Coronary artery (tissue), 2 donors: ENCODE results near the gene TRIM2.

Experiments used
- DNase-seq: peaks from one replicate; pipeline ENCODE4 v3.0.0-alpha.2; 2017; ENCODE audit warnings: low spot score
- H3K27ac ChIP-seq, 2 donors: fragments of 200-600 bp; sonication (generic); one replicate each; pipeline ENCODE4 v1.5.1; 2016 to 2019
- H3K4me3 ChIP-seq: fragments of 200-600 bp; sonication (generic); 2 replicates; pipeline ENCODE4 v1.5.1; 2016; ENCODE audit warnings: mild to moderate bottlenecking, moderate library complexity
- TF ChIP-seq, protein P1 (sequence below): fragments of 200-600 bp; sonication (generic); IDR thresholded peaks from one replicate; pipeline ENCODE4 v1.5.1; 2019; ENCODE audit warnings: antibody characterized with exemption

The TRIM2 gene

DNA sequence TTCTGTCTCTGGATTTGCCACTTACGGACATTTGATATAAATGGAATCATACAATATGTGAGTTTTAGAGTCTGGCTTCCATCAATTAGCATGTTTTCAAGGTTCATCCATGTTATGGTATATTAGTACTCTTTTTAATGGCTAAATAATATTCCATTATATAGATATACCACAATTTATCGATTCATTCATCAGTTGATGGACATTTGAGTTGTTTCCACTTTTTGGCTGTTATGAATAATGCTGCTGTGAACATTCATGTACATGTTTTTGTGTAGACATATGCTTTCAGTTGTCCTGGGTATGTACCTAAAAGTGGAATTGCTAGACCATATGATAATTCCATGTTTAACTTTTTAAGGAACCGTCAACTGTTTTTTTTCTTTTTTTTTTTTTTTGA, 79.0 kb downstream of the TRIM2 start:
- TF ChIP-seq, protein P1, sequence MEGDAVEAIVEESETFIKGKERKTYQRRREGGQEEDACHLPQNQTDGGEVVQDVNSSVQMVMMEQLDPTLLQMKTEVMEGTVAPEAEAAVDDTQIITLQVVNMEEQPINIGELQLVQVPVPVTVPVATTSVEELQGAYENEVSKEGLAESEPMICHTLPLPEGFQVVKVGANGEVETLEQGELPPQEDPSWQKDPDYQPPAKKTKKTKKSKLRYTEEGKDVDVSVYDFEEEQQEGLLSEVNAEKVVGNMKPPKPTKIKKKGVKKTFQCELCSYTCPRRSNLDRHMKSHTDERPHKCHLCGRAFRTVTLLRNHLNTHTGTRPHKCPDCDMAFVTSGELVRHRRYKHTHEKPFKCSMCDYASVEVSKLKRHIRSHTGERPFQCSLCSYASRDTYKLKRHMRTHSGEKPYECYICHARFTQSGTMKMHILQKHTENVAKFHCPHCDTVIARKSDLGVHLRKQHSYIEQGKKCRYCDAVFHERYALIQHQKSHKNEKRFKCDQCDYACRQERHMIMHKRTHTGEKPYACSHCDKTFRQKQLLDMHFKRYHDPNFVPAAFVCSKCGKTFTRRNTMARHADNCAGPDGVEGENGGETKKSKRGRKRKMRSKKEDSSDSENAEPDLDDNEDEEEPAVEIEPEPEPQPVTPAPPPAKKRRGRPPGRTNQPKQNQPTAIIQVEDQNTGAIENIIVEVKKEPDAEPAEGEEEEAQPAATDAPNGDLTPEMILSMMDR: no peak
- DNase-seq: no peak
- H3K27ac ChIP-seq: no peak overlapping the region
- no peak overlapping the region for H3K4me3 ChIP-seq

DNA sequence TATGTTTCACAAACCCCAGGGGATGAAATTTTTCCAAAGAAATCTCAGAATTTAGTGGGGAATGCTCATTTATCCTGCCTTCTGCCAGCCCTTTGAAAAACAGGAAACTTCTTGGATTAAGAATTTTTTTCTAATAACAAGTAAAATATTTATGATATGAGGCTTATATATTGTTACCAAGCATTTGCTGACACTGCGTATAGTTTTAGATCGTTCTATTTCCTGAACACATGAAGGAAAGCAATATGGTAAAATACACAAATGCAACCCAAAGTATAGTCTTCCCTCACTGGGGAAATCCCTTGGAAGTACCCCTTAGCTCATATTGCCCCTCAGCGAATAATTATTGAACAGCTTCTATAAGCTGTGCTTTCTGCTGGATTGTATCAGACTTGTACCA, 85.9 kb downstream of the TRIM2 start:
- DNase-seq: no peak
- Histone ChIP-seq H3K27ac (no peak overlapping the region), H3K4me3 (no peak overlapping the region)
- TF ChIP-seq, protein P1: no peak

DNA sequence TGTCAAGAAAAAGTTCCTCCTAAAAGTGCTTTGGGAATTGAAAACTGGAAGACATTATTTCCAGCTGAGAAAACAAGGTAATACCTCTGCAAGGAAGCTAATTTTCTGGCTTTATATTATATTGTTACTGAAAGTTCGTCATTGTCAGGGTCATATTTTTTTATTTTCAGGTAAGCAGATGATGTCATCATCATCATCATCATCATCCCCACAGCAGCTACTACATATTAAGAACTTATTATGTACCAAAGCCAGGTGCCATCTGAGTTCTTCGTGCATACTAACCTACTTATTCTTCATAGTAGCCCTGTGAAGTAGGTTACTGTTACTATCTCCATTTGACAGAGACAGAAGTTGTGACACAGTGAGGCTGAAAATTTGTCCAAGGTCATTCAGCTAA, 87.3 kb downstream of the TRIM2 start:
- H3K4me3 ChIP-seq: no peak overlapping the region
- DNase-seq: no peak
- TF ChIP-seq, protein P1: no peak
- H3K27ac ChIP-seq: no peak overlapping the region

DNA sequence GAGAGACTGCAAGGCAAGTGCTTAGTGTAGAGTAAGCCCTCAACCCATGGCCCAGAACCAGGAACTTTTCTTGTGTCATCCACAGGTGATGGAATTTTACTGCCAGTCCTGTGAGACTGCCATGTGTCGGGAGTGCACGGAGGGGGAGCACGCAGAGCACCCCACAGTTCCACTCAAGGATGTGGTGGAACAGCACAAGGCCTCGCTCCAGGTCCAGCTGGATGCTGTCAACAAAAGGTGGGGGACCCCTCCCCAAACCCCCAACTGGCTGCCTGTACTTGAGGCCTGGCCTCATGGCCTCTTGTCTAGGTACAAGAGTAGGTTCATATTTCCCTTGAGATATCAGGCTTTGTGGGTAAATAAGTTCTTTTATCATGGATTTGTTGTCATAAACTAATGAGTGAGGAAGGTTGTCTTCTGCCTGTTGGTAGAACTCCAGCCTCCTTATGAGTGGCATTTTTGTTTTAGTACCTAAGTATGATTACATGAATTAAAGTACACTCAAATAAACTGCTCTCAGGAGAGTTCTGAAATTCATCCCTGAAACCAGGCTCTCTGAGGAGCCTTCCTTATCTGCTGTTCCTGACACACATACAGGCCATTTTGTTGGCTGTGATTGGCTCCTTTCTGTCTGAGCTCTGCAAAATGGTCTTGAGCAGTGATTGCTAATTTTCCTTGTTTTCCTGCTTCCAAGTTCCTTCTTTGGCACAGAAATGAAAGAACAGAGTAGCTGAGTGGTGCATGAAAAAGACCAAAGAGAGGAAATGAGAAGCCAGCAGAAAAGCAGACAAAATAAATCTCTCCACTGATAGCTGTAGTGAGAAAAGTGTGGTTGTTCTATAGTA, 88.9 kb downstream of the TRIM2 start:
- Histone ChIP-seq H3K27ac (no peak overlapping the region), H3K4me3 (no peak overlapping the region)
- no peak for DNase-seq
- TF ChIP-seq, protein P1: no peak

DNA sequence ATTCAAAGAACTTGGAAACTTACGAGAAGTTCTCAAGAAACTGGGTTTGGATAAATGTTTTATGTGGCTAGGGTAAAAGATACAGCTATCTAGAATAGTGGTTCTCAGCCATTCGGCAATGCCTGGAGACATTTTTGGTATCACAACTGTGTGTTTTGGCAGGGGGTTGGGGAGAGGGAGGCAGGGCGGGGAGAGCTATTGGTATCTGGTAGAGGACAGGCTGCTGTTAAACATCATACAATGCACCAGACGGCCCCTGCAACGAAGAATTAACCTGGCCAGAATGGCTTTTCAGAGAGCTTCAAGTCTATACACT, 89.5 kb downstream of the TRIM2 start:
- H3K27ac ChIP-seq: no peak overlapping the region
- no peak for DNase-seq
- TF ChIP-seq, protein P1: no peak
- no peak overlapping the region for H3K4me3 ChIP-seq

DNA sequence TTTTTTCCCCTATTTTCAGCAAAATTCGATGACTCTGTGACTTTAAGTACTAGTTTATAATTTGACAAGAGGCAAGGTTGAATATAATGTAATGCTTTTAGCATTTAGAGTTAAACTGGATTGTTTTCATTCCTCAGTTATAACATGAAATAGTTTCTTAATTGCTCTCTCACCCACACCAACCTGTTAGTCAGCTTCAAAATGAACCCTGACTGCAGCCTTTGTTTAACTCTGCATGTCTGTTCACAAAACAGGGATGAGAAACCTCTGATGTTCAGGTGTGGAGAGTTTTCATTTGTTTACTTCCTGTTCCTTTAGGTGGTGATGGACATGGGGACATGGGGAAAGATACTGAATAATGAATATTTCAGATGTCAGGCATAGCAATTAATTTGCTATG, 90.4 kb downstream of the TRIM2 start:
- no peak for DNase-seq
- Histone ChIP-seq H3K4me3 (no peak overlapping the region), H3K27ac (no peak overlapping the region)
- TF ChIP-seq, protein P1: no peak

DNA sequence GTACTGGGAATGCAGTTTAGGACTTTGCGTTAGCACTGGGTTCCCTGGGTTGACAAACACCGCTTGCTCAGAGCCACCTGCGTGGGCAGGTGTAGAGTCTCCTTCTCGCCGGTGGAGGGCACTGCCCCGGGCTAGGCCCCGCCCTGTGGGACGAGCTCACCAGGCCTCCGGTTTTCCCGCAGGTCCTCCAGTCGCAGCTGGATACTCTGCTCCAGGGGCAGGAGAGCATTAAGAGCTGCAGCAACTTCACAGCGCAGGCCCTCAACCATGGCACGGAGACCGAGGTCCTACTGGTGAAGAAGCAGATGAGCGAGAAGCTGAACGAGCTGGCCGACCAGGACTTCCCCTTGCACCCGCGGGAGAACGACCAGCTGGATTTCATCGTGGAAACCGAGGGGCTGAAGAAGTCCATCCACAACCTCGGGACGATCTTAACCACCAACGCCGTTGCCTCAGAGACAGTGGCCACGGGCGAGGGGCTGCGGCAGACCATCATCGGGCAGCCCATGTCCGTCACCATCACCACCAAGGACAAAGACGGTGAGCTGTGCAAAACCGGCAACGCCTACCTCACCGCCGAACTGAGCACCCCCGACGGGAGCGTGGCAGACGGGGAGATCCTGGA, 91.0 kb downstream of the TRIM2 start:
- Histone ChIP-seq H3K27ac (no peak overlapping the region), H3K4me3 (no peak overlapping the region)
- DNase-seq: no peak
- TF ChIP-seq, protein P1: no peak
